K562 (cell line): ENCODE measurements around the gene MAGEE2. TPM values are rescaled to one million over a fixed set of nuclear protein-coding genes. Genes with fewer than 3 reads are reported as not detected.

Experiments used
- ATAC-seq: fragments of 200-7000 bp; cut with Tn5 transposase; 3 replicates; pipeline ENCODE4 v1.9.1; 2020; ENCODE audit warnings: moderate library complexity
- Bru-seq: library from RNA; stranded (reverse); fragments of 400-500 nt; gene quantifications from one replicate; lab custom pipeline; 2021; lab: Mats Ljungman, UMichigan
- BruChase-seq, 2 experiments: library from RNA; stranded (reverse); fragments of 400-500 nt; gene quantifications; one replicate each; lab custom pipeline; 2021; lab: Mats Ljungman, UMichigan
- BruUV-seq: library from RNA; stranded (reverse); fragments of 400-500 nt; replicated peaks from 2 replicates; lab custom pipeline; 2021; lab: Mats Ljungman, UMichigan
- CTCF ChIA-PET: fragments of 300-600 bp; formaldehyde crosslinking; extraction: SDS; loops from one replicate; lab custom pipeline; 2021; ENCODE audit warnings: low intra/inter-chr PET ratio; lab: Yijun Ruan, JAX
- POLR2A ChIA-PET: fragments of 300-600, 350-650 bp; sonication (Branson Sonifier 250); formaldehyde crosslinking; extraction: SDS; loops from one replicate; lab custom pipeline; 2021; ENCODE audit warnings: antibody characterized with exemption, inconsistent platforms; lab: Yijun Ruan, JAX
- DNase-seq, 4 experiments: peaks; one replicate each; pipeline versions ENCODE4 v3.0.0 to v3.0.0-alpha.2; 2011 to 2018; ENCODE audit warnings: low spot score in 3 of 4, mixed read lengths in 3 of 4; ENCODE audit errors: extremely low read depth in 1 of 4
- FAIRE-seq: peaks from 2 replicates; lab custom pipeline; 2011; peaks lifted over from hg19 to GRCh38; lab: Jason Lieb, UNC
- H2AFZ ChIP-seq: 2 replicates; pipeline ENCODE4 v1.6.0; 2011; ENCODE audit warnings: low read depth, low read length, control low read depth, inconsistent platforms
- H3K27ac ChIP-seq: fragments of 200-600 bp; 3 replicates; pipeline ENCODE4 v1.8.0; 2011; ENCODE audit warnings: low read depth, mild to moderate bottlenecking, control low read depth, inconsistent platforms, low read length, moderate library complexity, mixed read lengths; ENCODE audit errors: extremely low read depth
- H3K27me3 ChIP-seq, 2 experiments: fragments of 300-600 bp in 1 of 2; 2 replicates in 1 of 2; 3 replicates in 1 of 2; pipeline versions ENCODE4 v1.6.0 to v1.8.0; 2011; ENCODE audit warnings: inconsistent platforms in 2 of 2, low read length in 2 of 2, mild to moderate bottlenecking in 1 of 2, mixed read lengths in 1 of 2, moderate library complexity in 1 of 2; ENCODE audit not compliant: control insufficient read depth in 2 of 2, insufficient read depth in 2 of 2
- H3K36me3 ChIP-seq: fragments of 300-600 bp; 3 replicates; pipeline ENCODE4 v1.8.0; 2011; ENCODE audit warnings: mild to moderate bottlenecking, low read length, inconsistent platforms; ENCODE audit not compliant: control insufficient read depth, insufficient read depth
- H3K4me1 ChIP-seq, 2 experiments: fragments of 200-600 bp in 1 of 2; replicated peaks in 1 of 2; 2 replicates in 1 of 2; 3 replicates in 1 of 2; pipeline versions ENCODE4 v1.5.1 to v1.8.0; 2011; ENCODE audit warnings: inconsistent platforms in 2 of 2, low read length in 2 of 2, mild to moderate bottlenecking in 1 of 2, mixed read lengths in 1 of 2, moderate library complexity in 1 of 2; ENCODE audit not compliant: control insufficient read depth in 2 of 2, insufficient read depth in 2 of 2
- H3K4me2 ChIP-seq: 2 replicates; pipeline ENCODE4 v1.6.1; 2011; ENCODE audit warnings: low read length, control low read depth, inconsistent platforms, mixed read lengths; ENCODE audit not compliant: insufficient read depth
- H3K4me3 ChIP-seq: fragments of 200-600 bp; sonication (generic), shearing (Covaris generic); 2 replicates; pipeline ENCODE4 v1.5.1; 2016; ENCODE audit warnings: control low read depth, inconsistent platforms
- H3K79me2 ChIP-seq: fragments of 200-600 bp; 3 replicates; pipeline ENCODE4 v1.8.0; 2011; ENCODE audit warnings: low read length, inconsistent platforms; ENCODE audit not compliant: control insufficient read depth, insufficient read depth
- H3K9ac ChIP-seq, 2 experiments: 2 replicates each; pipeline versions ENCODE4 v1.6.0 to v1.6.1; 2011; ENCODE audit warnings: low read depth in 2 of 2, low read length in 2 of 2, control low read depth in 1 of 2, inconsistent platforms in 1 of 2, mild to moderate bottlenecking in 1 of 2, mixed read lengths in 1 of 2; ENCODE audit not compliant: insufficient read depth in 1 of 2
- H3K9me1 ChIP-seq: one replicate; pipeline ENCODE4 v1.6.0; 2011; ENCODE audit warnings: inconsistent platforms, mild to moderate bottlenecking, low read length, moderate library complexity; ENCODE audit not compliant: control insufficient read depth, insufficient read depth
- H3K9me3 ChIP-seq: replicated peaks from 2 replicates; pipeline ENCODE4 v1.5.1; 2011; ENCODE audit warnings: low read depth, low read length, inconsistent platforms; ENCODE audit not compliant: control insufficient read depth, insufficient read depth
- H4K20me1 ChIP-seq: replicated peaks from 2 replicates; pipeline ENCODE4 v1.6.1; 2011; ENCODE audit warnings: low read length, inconsistent platforms, mixed read lengths; ENCODE audit not compliant: control insufficient read depth, insufficient read depth
- NRF1 ChIP-seq, 2 experiments: fragments of 450-650 bp; IDR thresholded peaks in 1 of 2; conservative IDR thresholded peaks in 1 of 2; 2 replicates each; pipeline ENCODE4 v1.6.1; 2014; ENCODE audit warnings: mild to moderate bottlenecking in 2 of 2
- ZNF3 ChIP-seq: fragments of 250-450 bp; sonication (Bioruptor Pico); IDR thresholded peaks from 2 replicates; pipeline ENCODE4 v1.5.0; 2021; ENCODE audit warnings: mild to moderate bottlenecking, moderate library complexity
- ZNF79 ChIP-seq: fragments of 250-450 bp; sonication (Bioruptor Pico); IDR thresholded peaks from 2 replicates; pipeline ENCODE4 v1.4.0; 2020; ENCODE audit warnings: low read depth, mild to moderate bottlenecking, moderate library complexity
- WGBS: fragments of 100-300 bp; shearing (Covaris generic); methylation state at CpG from one replicate; pipeline ENCODE4 v1.1.6; 2016; ENCODE audit warnings: low coverage, mixed read lengths; ENCODE audit not compliant: insufficient coverage; ENCODE audit errors: missing lambda C conversion rate; 5-methylcytosine and 5-hydroxymethylcytosine counted together
- in situ Hi-C: fragments of 300-500 bp; cut with MboI; formaldehyde crosslinking; loops from 4 replicates; pipeline ENCODE4 v1.15.0; 2018; ENCODE audit warnings: inconsistent platforms, mixed read lengths
- intact Hi-C: fragments of 100-400 bp; cut with micrococcal nuclease; formaldehyde crosslinking; loops from 2 replicates; pipeline ENCODE4 v1.14.2; 2022
- long read RNA-seq, 3 experiments: library from polyadenylated mRNA in 2 of 3; library from RNA in 1 of 3; unstranded in 2 of 3; stranded (forward) in 1 of 3; transcript quantifications; one replicate each; pipeline ENCODE4 v2.0.0, GENCODE V29; 2019 to 2022
- polyA minus RNA-seq, 3 experiments: library from RNA; depleted of rRNA, polyadenylated mRNA; stranded (reverse); fragments of >200 nt; gene quantifications; 2 replicates each; pipeline ENCODE4 v1.2.3, GENCODE V29; 2011
- polyA plus RNA-seq, 8 experiments: library from polyadenylated mRNA; depleted of rRNA in 4 of 8; stranded (reverse) in 5 of 8; unstranded in 3 of 8; fragments of >200 nt; fragmentation: Nextera tagmentation in 2 of 8; fragmentation: Illumina TruSeq in 1 of 8; extraction: Ambion mirVana in 2 of 8; extraction: Trizol in 1 of 8; gene quantifications; 2 replicates each; pipeline versions ENCODE4 v1.2.1 to v1.2.3, GENCODE V29; 2011 to 2014; ENCODE audit warnings: inconsistent platforms in 1 of 8, missing spikeins in 1 of 8
- total RNA-seq, 7 experiments: library from RNA; depleted of rRNA in 6 of 7; stranded (reverse); fragments of >200 nt in 6 of 7; fragmentation: Illumina TruSeq in 2 of 7; extraction: Trizol in 2 of 7; gene quantifications; 2 replicates each; pipeline versions ENCODE4 v1.2.1 to v1.2.3, GENCODE V29; 2011 to 2021; ENCODE audit warnings: low replicate concordance in 1 of 7

The MAGEE2 gene
- total RNA-seq (2011; cell fraction: chromatin; rRNA removed; ENCODE audit: low replicate concordance): not detected in 2 replicates
- total RNA-seq (2011; cell fraction: nucleolus; rRNA removed): not detected in 2 replicates
- not detected in 2 replicates for total RNA-seq (2011; cell fraction: nucleoplasm; rRNA removed)
- total RNA-seq (2014; rRNA removed): not detected in 2 replicates
- total RNA-seq (2014; rRNA removed; fragmentation: Illumina TruSeq; extraction: Trizol): not detected in 2 replicates
- total RNA-seq (2015; rRNA removed; fragmentation: Illumina TruSeq; extraction: Trizol): 0.08 TPM in 1 of 2 replicates, not detected in the other
- total RNA-seq (2021): not detected in 2 replicates
- polyA plus RNA-seq (2011; rRNA removed): not detected in 2 replicates
- not detected in 2 replicates for polyA plus RNA-seq (2011; cell fraction: cytosol; rRNA removed)
- polyA plus RNA-seq (2011; cell fraction: nucleus; rRNA removed): not detected in 2 replicates
- not detected in 2 replicates for polyA plus RNA-seq (2012)
- polyA plus RNA-seq (2014; fragmentation: Illumina TruSeq; extraction: Trizol): not detected in 2 replicates
- polyA plus RNA-seq (2014; fragmentation: Nextera tagmentation; extraction: Ambion mirVana): under 1 TPM in 1 of 2 experiments, not detected in 1; 0.03 TPM
- polyA plus RNA-seq (2014; rRNA removed): 0.07 TPM in 1 of 2 replicates, not detected in the other
- polyA minus RNA-seq (2011; rRNA and poly(A)+ RNA removed): not detected in 2 replicates
- polyA minus RNA-seq (2011; cell fraction: cytosol; rRNA and poly(A)+ RNA removed): not detected in 2 replicates
- polyA minus RNA-seq (2011; cell fraction: nucleus; rRNA and poly(A)+ RNA removed): not detected in 2 replicates
- not detected for Bru-seq, nascent RNA
- not detected for BruChase-seq, experiment 1, labeled RNA remaining after a 2-hour chase
- BruChase-seq, experiment 2, labeled RNA remaining after a 6-hour chase: not detected
- long read RNA-seq, experiment 1: 0 reads
- long read RNA-seq, experiment 2: 0 reads
- long read RNA-seq, experiment 3: 0 reads

- Histone ChIP-seq H3K9me3 (no peaks in the 10 kb centered on the region), H3K79me2 (no peaks in the 10 kb centered on the region), H3K27me3 (no peaks in the 10 kb centered on the region), H3K4me2 (peak within 1 kb of the TSS; percentile 18; the same call in 1 of the 2 replicates), H3K27ac (no peak within 1 kb of the TSS), H3K9ac (no peak within 1 kb of the TSS), H4K20me1 (no peaks in the 10 kb centered on the region), H3K4me3 (no peak within 1 kb of the TSS), H2AFZ (peak within 1 kb of the TSS; percentile 51; the same call in 1 of the 2 replicates), H3K4me1 (no peaks in the 10 kb centered on the region), H3K9me1 (no peaks in the 10 kb centered on the region), H3K36me3 (no peaks in the 10 kb centered on the region)
- CTCF ChIA-PET: no interaction called here
- ATAC-seq (no peak), FAIRE-seq (no peak), DNase-seq (no peak)
- BruUV-seq: no TSS peak
- POLR2A ChIA-PET: no interaction called here
- TF ChIP-seq NRF1 (conservative IDR thresholded peaks at IDR 0.05 in 1 of 2, IDR thresholded peaks at IDR 0.05 in 1 of 2) (peak; percentile 66 to 71), ZNF3 (CRISPR knock-in tag) (no peak), ZNF79 (CRISPR knock-in tag) (no peak)
- intact Hi-C loops: no loop called here
- WGBS: 3% methylated on average over 35 of the region's 36 CpGs
- in situ Hi-C loops: no loop called here
Observed at GRCh38 chrX:75784680-75785491, at the start of gene MAGEE2. Gene MAGEE2, minus strand, starts transcription at chrX:75785254. Its CDS starts 203 bp downstream, at chrX:75785051.
